Ishikawa (cell line): ENCODE data around the gene CLASRP.

Experiments used
- CEBPB ChIP-seq: IDR thresholded peaks from 2 replicates; pipeline ENCODE4 v1.6.1; 2012
- CREB1 ChIP-seq: IDR thresholded peaks from 2 replicates; pipeline ENCODE4 v1.6.1; 2012; ENCODE audit warnings: low read depth
- EGR1 ChIP-seq: IDR thresholded peaks from 2 replicates; pipeline ENCODE4 v1.6.1; 2012
- RAD21 ChIP-seq: IDR thresholded peaks from 2 replicates; pipeline ENCODE4 v1.6.1; 2012; ENCODE audit warnings: low read depth

DNA sequence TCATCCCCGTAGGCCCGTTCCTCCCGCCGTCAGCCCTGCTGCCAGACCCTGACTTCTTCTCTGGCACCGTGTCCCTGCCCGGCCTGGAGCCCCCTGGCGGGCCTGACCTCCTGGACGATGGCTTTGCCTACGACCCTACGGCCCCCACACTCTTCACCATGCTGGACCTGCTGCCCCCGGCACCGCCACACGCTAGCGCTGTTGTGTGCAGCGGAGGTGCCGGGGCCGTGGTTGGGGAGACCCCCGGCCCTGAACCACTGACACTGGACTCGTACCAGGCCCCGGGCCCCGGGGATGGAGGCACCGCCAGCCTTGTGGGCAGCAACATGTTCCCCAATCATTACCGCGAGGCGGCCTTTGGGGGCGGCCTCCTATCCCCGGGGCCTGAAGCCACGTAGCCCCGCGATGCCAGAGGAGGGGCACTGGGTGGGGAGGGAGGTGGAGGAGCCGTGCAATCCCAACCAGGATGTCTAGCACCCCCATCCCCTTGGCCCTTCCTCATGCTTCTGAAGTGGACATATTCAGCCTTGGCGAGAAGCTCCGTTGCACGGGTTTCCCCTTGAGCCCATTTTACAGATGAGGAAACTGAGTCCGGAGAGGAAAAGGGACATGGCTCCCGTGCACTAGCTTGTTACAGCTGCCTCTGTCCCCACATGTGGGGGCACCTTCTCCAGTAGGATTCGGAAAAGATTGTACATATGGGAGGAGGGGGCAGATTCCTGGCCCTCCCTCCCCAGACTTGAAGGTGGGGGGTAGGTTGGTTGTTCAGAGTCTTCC lies 1.3 kb upstream of the CLASRP start:
- TF ChIP-seq RAD21 (no peak), EGR1 (no peak), CEBPB (no peak), CREB1 (no peak)
